Head of caudate nucleus (tissue), 42 donors: ENCODE data around the gene SHROOM3.

Source experiments
- DNase-seq, 42 donors: peaks; one replicate each; pipeline versions ENCODE4 v3.0.0 to v3.0.0-alpha.2; 2020 to 2021; ENCODE audit warnings: mixed read lengths in 7 of 42
- intact Hi-C: fragments of 100-400 bp; cut with DNase I; formaldehyde crosslinking; loops from one replicate; pipeline ENCODE4 v1.15.0; 2022

SHROOM3 gene

GRCh38 chr4:76526585-76526990 lies 91.6 kb downstream of the SHROOM3 start:
- intact Hi-C loops, result no loop called here
- no peak for DNase-seq

GRCh38 chr4:76527666-76528065 lies 92.6 kb downstream of the SHROOM3 start:
- DNase-seq, result no peak
- intact Hi-C loops, result no loop called here

GRCh38 chr4:76531597-76531996 lies 96.6 kb downstream of the SHROOM3 start:
- intact Hi-C loops, result no loop called here
- DNase-seq, result no peak

DNA sequence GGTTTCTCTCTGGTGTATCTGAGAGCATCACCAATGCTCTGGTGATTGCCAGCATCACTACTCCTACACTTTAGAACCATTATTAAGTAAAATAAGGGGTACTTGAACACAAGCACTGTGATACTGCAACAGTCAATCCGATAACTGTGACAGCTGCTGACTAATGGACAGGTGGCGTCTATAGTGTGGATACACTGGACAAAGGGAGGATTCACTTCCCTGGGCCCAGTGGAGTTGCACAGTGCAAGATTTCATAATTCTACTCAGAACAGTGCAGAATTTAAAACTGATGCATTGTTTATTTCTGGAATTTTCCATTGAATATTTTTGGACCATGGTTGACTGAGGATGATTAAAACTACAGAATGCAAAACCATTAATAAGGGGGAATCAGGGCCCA lies 97.8 kb downstream of the SHROOM3 start:
- intact Hi-C loops, result no loop called here
- no peak for DNase-seq

GRCh38 chr4:76533314-76533713 lies 98.3 kb downstream of the SHROOM3 start:
- intact Hi-C loops, result no loop called here
- no peak for DNase-seq

DNA sequence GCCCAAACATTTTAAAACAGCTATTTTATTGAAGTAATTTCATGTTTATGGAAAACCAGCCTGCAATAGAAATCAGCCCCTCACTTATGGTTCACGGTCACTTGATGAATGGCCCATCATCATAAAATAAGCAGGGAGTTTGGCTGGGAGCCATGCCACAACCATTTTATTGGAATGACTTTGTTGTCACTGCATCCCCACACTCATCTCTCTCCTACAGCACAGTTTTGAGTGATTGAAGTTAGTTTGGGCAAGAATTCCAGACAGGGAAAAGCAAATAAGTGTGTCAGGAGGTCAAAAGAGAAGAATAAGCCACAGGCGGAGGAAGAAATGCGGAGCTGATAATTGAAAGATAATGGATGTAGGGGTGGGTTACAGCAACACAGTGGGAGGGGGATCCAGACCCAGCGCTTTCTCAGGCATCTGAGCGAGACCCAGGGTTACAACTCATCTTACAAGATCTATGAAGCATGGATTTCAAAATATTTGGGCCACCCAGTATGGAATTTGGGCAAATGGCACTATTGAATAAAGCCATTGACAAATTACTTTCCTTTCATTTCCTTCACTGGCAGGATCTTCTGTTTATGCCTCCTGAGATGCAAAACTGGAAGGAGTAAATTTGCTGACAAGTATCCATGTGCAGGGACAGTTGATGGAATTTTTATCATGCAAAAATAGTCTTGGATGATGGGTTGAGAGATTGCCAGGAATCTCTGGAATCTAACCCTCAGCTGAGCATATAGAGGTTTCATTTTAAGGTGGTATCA lies 100.8 kb downstream of the SHROOM3 start:
- intact Hi-C loops, result no loop called here
- DNase-seq, result no peak

DNA sequence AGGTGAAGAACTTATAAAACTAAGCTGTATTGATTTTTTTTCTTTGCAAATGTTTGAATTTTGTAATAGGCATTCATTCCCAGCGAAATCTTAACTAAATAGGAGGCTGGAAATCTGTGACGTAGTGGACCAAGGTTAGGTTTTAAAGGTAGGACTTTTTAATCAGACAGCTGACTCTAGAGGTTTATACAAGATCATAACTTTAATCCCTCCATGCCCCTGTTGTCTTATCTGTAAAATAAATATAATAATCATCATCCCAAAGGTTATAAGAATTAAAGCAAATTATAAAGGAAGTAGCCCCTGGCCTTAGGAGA lies 101.3 kb downstream of the SHROOM3 start:
- intact Hi-C loops, result no loop called here
- no peak for DNase-seq

DNA sequence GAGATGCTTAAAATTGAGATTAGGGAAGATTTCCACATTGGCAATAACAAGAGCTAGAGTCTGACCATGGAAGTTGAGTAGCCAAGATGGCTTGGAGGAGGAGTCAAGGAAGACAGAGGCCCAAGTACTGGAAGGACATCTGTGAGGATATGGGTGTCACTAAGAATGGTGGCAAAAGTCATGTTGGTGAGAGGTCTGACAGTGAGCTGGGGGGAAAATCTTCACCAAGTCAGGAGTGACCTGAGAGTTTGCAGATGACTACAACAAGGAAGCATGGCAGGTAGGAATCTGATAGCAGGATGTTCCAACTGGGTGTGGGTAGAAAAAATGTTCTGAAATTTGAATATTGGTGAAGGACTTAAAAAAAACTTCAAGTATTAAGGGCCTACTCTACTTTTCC lies 103.3 kb downstream of the SHROOM3 start:
- DNase-seq, result no peak
- intact Hi-C loops, result no loop called here

DNA sequence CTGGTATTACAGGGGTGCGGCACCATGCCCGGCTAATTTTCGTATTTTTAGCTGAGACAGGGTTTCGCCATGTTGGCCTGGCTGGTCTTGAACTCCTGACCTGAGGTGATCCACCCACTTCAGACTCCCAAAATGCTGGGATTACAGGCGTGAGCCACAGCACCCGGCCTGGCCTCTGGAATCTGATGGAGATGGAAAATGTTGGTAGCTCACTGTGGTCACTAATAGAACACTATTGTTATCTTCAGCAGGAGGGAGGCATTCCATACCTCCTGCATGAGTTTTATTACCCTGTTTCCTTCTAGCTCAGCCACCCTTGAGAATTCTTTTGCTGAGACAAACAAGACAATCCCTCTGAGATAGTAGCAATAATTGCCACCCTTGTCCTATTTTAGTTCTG lies 105.0 kb downstream of the SHROOM3 start:
- intact Hi-C loops, result no loop called here
- DNase-seq, result no peak

- no peak for DNase-seq
- intact Hi-C loops, result no loop called here
These were observed 105.5 kb downstream of the SHROOM3 start for GRCh38 chr4:76540486-76540885.

DNA sequence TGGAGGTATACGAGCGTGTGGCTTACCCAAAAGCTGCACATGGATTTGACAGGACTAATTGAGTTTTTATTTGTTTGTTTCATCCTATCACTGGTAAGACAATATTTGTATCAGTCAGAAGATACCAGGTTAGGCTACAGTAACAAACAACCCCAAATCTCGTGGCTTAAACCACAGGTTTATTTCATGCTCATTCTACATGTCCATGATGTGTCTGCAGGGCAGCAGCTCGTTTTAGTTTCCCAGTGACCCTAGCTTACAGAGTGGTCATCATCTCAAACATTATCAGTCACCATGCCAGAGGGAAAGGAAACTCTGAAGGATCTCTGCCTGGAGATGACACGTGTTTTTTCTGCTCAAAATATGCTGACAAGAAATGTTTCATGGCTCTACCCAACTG lies 108.3 kb downstream of the SHROOM3 start:
- no peak for DNase-seq
- intact Hi-C loops, result no loop called here

GRCh38 chr4:76544725-76545124 lies 109.7 kb downstream of the SHROOM3 start:
- intact Hi-C loops, result no loop called here
- DNase-seq, result no peak

GRCh38 chr4:76545226-76545884 lies 110.3 kb downstream of the SHROOM3 start:
- intact Hi-C loops, result no loop called here
- DNase-seq, result no peak

DNA sequence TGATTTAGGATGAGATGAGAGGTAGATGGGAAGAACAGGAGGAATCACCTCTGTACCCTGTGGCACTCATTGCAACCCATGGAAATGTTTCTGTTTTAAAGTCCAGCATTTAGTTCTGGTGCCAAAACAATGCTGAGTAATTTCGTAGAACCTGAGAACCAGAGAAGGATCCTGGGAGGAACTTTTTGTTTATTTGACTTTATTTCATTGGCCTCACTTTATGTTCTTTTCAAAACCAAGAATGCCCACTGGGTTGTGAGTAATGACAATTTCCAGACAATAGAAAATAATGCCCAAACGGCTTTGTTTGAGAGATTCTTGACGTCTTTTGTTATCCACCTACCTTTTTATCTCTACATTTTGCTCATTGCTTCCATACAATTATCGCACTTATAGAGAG lies 111.3 kb downstream of the SHROOM3 start:
- DNase-seq, result no peak
- intact Hi-C loops, result no loop called here

- DNase-seq, result no peak
- intact Hi-C loops, result no loop called here
These were observed 112.0 kb downstream of the SHROOM3 start for GRCh38 chr4:76546759-76547742.

GRCh38 chr4:76548704-76549103 lies 113.7 kb downstream of the SHROOM3 start:
- DNase-seq, result no peak
- intact Hi-C loops, result no loop called here

GRCh38 chr4:76549765-76550164 lies 114.7 kb downstream of the SHROOM3 start:
- intact Hi-C loops, result no loop called here
- DNase-seq, result no peak

DNA sequence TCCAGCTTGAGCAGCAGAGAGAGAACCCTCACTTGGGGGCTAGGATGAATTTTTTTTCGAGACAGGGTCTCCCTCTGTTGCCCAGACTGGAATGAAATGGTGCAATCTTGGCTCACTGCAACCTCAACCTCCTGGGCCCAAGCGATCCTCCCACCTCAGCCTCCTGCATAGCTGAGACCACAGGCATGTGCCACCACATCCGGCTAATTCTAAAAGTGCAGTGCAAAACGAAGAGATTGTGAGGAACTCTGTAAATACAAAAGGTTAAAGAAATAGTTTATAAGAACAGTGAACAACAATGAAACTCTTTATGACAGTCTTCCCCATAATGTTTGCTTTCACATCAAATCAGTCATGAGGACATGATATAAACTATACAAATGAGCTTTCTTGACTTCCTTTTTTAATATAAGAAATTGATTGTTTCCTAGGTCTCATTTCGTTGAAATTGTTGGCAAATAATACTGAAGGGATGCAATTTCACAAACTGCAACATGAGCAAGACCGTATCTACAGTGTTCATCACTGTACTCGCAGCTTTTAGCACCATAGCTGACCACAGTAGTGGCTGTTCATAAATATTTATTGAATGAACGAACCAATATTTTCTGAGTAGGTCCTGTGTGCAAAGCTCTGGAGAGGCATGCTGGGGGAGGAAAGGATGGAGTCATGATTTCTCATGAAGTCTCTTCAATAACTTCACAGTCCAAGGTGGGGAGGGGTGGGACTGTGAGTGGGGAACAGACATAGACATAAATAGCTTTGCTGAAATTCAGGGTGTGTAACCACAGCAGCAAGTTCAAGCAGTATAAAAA lies 116.1 kb downstream of the SHROOM3 start:
- intact Hi-C loops, result no loop called here
- no peak for DNase-seq

DNA sequence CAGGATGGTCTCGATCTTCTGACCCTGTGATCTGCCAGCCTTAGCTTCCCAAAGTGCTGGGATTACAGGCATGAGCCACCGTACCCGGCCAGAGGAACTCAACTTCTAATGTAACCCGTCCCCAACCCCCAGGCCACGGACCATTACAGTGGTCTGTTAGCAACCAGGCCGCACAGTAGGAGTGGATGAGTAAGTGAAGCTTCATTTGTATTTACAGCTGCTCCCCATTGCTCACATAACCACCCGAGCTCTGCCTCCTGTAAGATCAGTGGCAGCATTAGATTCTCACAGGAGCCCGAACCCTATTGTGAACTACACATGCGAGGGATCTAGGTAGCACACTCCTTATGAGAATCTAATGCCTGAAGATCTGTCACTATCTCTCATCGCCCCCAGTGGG lies 119.6 kb downstream of the SHROOM3 start:
- intact Hi-C loops, result no loop called here
- no peak for DNase-seq
